H9 (cell line): ENCODE measurements around the gene TBC1D2. TPM values are rescaled to one million over a fixed set of nuclear protein-coding genes. Genes with fewer than 3 reads are reported as not detected.

Source experiments
- DNase-seq: peaks from one replicate; pipeline ENCODE4 v3.0.0-alpha.2; 2017
- H2AFZ ChIP-seq: one replicate; pipeline ENCODE4 v1.6.1; 2013; ENCODE audit warnings: mild to moderate bottlenecking, low read length, control low read depth, moderate library complexity
- H2AK5ac ChIP-seq: 2 replicates; pipeline ENCODE4 v1.6.1; 2013; ENCODE audit warnings: low read length, control low read depth, mixed read lengths; ENCODE audit not compliant: insufficient read length
- H2BK120ac ChIP-seq: one replicate; pipeline ENCODE4 v1.6.1; 2013; ENCODE audit warnings: low read depth, mild to moderate bottlenecking, low read length, control low read depth, inconsistent platforms; ENCODE audit not compliant: poor library complexity, severe bottlenecking
- H2BK12ac ChIP-seq: 2 replicates; pipeline ENCODE4 v1.6.1; 2013; ENCODE audit warnings: low read length, control low read depth, mixed read lengths, low read depth; ENCODE audit not compliant: insufficient read length
- H2BK15ac ChIP-seq: 2 replicates; pipeline ENCODE4 v1.6.1; 2013; ENCODE audit warnings: low read depth, low read length, control low read depth
- H2BK20ac ChIP-seq: one replicate; pipeline ENCODE4 v1.6.1; 2013; ENCODE audit warnings: low read depth, mild to moderate bottlenecking, low read length, control low read depth, inconsistent platforms; ENCODE audit not compliant: poor library complexity, severe bottlenecking
- H2BK5ac ChIP-seq: 2 replicates; pipeline ENCODE4 v1.6.1; 2013; ENCODE audit warnings: low read length, control low read depth, mixed read lengths; ENCODE audit not compliant: insufficient read length
- H3K14ac ChIP-seq: 2 replicates; pipeline ENCODE4 v1.6.1; 2013; ENCODE audit warnings: low read length, control low read depth; ENCODE audit not compliant: insufficient read depth
- H3K18ac ChIP-seq: 2 replicates; pipeline ENCODE4 v1.6.1; 2013; ENCODE audit warnings: low read depth, mild to moderate bottlenecking, mixed read lengths, low read length, control low read depth; ENCODE audit not compliant: insufficient read length
- H3K23ac ChIP-seq: 2 replicates; pipeline ENCODE4 v1.6.1; 2013; ENCODE audit warnings: low read length, control low read depth, mixed read lengths, low read depth; ENCODE audit not compliant: insufficient read length
- H3K23me2 ChIP-seq: 2 replicates; pipeline ENCODE4 v1.6.1; 2013; ENCODE audit warnings: low read depth, mild to moderate bottlenecking, mixed read lengths, low read length, control low read depth; ENCODE audit not compliant: insufficient read length, poor library complexity, severe bottlenecking
- H3K27ac ChIP-seq: 2 replicates; pipeline ENCODE4 v1.5.1; 2013; ENCODE audit warnings: low read length, control low read depth, mixed read lengths, low read depth; ENCODE audit not compliant: insufficient read length
- H3K27me3 ChIP-seq: 2 replicates; pipeline ENCODE4 v1.6.1; 2013; ENCODE audit warnings: low read length, control low read depth, inconsistent platforms; ENCODE audit not compliant: insufficient read depth
- H3K4ac ChIP-seq: 2 replicates; pipeline ENCODE4 v1.6.1; 2013; ENCODE audit warnings: low read depth, mild to moderate bottlenecking, control low read depth, inconsistent platforms, low read length, moderate library complexity
- H3K4me1 ChIP-seq: 2 replicates; pipeline ENCODE4 v1.6.1; 2013; ENCODE audit warnings: low read length, control low read depth, inconsistent platforms; ENCODE audit not compliant: insufficient read depth
- H3K4me2 ChIP-seq: 2 replicates; pipeline ENCODE4 v1.6.1; 2013; ENCODE audit warnings: low read length, control low read depth, mixed read lengths; ENCODE audit not compliant: insufficient read length, insufficient read depth
- H3K56ac ChIP-seq: 2 replicates; pipeline ENCODE4 v1.6.1; 2013; ENCODE audit warnings: low read depth, mild to moderate bottlenecking, mixed read lengths, low read length, control low read depth; ENCODE audit not compliant: insufficient read length
- H3K79me1 ChIP-seq: 2 replicates; pipeline ENCODE4 v1.6.1; 2013; ENCODE audit warnings: low read depth, mild to moderate bottlenecking, moderate library complexity, low read length, control low read depth, inconsistent platforms; ENCODE audit not compliant: insufficient read depth, poor library complexity, severe bottlenecking
- H3K79me2 ChIP-seq: 2 replicates; pipeline ENCODE4 v1.6.1; 2013; ENCODE audit warnings: low read length, control low read depth, inconsistent platforms; ENCODE audit not compliant: insufficient read depth
- H3K9ac ChIP-seq: 2 replicates; pipeline ENCODE4 v1.6.1; 2013; ENCODE audit warnings: low read length, control low read depth, mixed read lengths; ENCODE audit not compliant: insufficient read length; ENCODE audit errors: extremely low read depth
- H3K9me3 ChIP-seq: one replicate; pipeline ENCODE4 v1.6.1; 2013; ENCODE audit warnings: low read depth, low read length, inconsistent platforms; ENCODE audit not compliant: control insufficient read depth
- H3T11ph ChIP-seq: one replicate; pipeline ENCODE4 v1.6.1; 2013; ENCODE audit warnings: mild to moderate bottlenecking, low read length, control low read depth, inconsistent platforms
- H4K20me1 ChIP-seq: one replicate; pipeline ENCODE4 v1.6.1; 2013; ENCODE audit not compliant: control insufficient read depth, insufficient read length, insufficient read depth
- H4K5ac ChIP-seq: 2 replicates; pipeline ENCODE4 v1.6.1; 2013; ENCODE audit warnings: low read depth, mild to moderate bottlenecking, mixed read lengths, low read length, control low read depth; ENCODE audit not compliant: insufficient read length
- H4K8ac ChIP-seq: replicated peaks from 2 replicates; pipeline ENCODE4 v1.6.1; 2013; ENCODE audit warnings: low read length, control low read depth, mixed read lengths, low read depth; ENCODE audit not compliant: insufficient read length
- H4K91ac ChIP-seq: 2 replicates; pipeline ENCODE4 v1.6.1; 2013; ENCODE audit warnings: low read depth, mild to moderate bottlenecking, moderate library complexity, mixed read lengths, low read length, control low read depth; ENCODE audit not compliant: insufficient read length
- H3K27ac Mint-ChIP-seq, 3 experiments: 2 replicates in 2 of 3; 3 replicates in 1 of 3; pipeline ENCODE4 v1.8.0; 2020 to 2021; ENCODE audit warnings: mixed read lengths in 3 of 3, mild to moderate bottlenecking in 1 of 3, moderate library complexity in 1 of 3
- H3K27me3 Mint-ChIP-seq: 2 replicates; pipeline ENCODE4 v1.8.0; 2021; ENCODE audit warnings: low read depth, mild to moderate bottlenecking, moderate library complexity, mixed read lengths
- H3K36me3 Mint-ChIP-seq, 3 experiments: 2 replicates in 2 of 3; 3 replicates in 1 of 3; pipeline ENCODE4 v1.8.0; 2020 to 2021; ENCODE audit warnings: low read depth in 3 of 3, mixed read lengths in 3 of 3; ENCODE audit not compliant: insufficient read depth in 1 of 3
- H3K4me1 Mint-ChIP-seq, 2 experiments: 2 replicates each; pipeline ENCODE4 v1.8.0; 2020; ENCODE audit warnings: mixed read lengths in 2 of 2
- H3K4me3 Mint-ChIP-seq, 2 experiments: 2 replicates in 1 of 2; 3 replicates in 1 of 2; pipeline ENCODE4 v1.8.0; 2020 to 2021; ENCODE audit warnings: mild to moderate bottlenecking in 2 of 2, mixed read lengths in 2 of 2, moderate library complexity in 1 of 2
- H3K9me3 Mint-ChIP-seq, 2 experiments: 2 replicates in 1 of 2; 3 replicates in 1 of 2; pipeline ENCODE4 v1.8.0; 2020; ENCODE audit warnings: mild to moderate bottlenecking in 2 of 2, mixed read lengths in 2 of 2, moderate library complexity in 1 of 2
- WGBS: extraction: QIAGEN DNeasy Blood & Tissue Kit; methylation state at CpG from one replicate; pipeline ENCODE4 v1.1.7; 2013; ENCODE audit warnings: missing lambda C conversion rate, low lambda C conversion rate, mixed read lengths; ENCODE audit not compliant: insufficient read length; ENCODE audit errors: extremely low coverage; 5-methylcytosine and 5-hydroxymethylcytosine counted together
- total RNA-seq: library from RNA; stranded (reverse); gene quantifications from 2 replicates; pipeline ENCODE4 v1.2.1, GENCODE V29; 2021
- TF ChIP-seq, protein P1 (sequence below): fragments of 200-600 bp; sonication (generic); conservative IDR thresholded peaks from 3 replicates; pipeline ENCODE4 v1.8.0; 2021; ENCODE audit warnings: antibody characterized with exemption, mild to moderate bottlenecking

TBC1D2 gene
- total RNA-seq, 1 experiment from 2014 or later: 2.9 TPM

DNA sequence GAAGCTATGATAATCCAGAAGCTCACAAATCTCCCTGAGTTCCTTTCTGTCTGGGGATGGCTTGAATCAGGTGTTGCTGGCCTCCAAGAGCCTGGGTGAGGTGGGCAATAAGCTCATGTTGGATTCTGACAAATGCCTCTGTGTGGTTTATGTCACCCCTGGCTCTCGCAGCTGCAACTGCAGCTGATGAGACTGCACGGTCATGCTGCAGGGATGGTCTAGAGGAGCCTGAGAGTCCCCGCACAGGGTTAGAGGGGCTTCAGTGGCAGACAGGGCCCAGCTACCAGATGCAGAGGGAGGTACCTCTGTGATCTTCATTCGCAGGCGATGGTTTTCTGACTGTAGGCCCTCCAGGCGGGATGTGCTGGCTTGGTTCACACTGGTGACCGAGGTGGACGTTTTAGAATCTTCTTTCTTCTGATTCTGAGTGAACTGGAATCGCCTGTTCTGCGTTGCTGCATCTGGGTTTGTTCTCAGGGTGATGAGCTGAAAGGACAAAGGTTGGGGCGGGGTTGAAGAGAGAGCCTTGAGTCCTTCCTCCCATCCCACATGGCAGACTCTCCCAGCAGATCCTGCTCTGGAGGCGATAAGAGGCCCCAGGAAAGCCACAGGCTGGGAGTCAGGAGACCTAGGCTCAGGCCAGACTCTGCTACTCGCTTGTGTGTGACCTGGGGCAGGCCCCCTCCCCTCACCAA lies 47.6 kb upstream of the TBC1D2 start:
- WGBS: no CpG with 5 or more reads among the region's 13 CpGs
- Histone ChIP-seq H4K20me1 (no peaks in the 10 kb centered on the region), H3K4ac (no peak overlapping the region), H2AFZ (no peak overlapping the region), H2BK5ac (no peak overlapping the region), H3K4me1 (no peaks in the 10 kb centered on the region), H3K9ac (no peak overlapping the region), H2AK5ac (no peak overlapping the region), H3K23ac (no peak overlapping the region), H2BK120ac (no peak overlapping the region), H3T11ph (no peak overlapping the region), H3K79me2 (no peaks in the 10 kb centered on the region), H3K56ac (no peak overlapping the region), H2BK15ac (no peak overlapping the region), H2BK12ac (no peak overlapping the region), H3K18ac (no peak overlapping the region), H4K5ac (no peak overlapping the region), H4K91ac (no peak overlapping the region), H4K8ac (no peak overlapping the region), H2BK20ac (no peak overlapping the region), H3K9me3 (no peaks in the 10 kb centered on the region), H3K14ac (no peak overlapping the region), H3K4me2 (no peak overlapping the region), H3K79me1 (no peaks in the 10 kb centered on the region), H3K27ac (no peak overlapping the region), H3K23me2 (no peaks in the 10 kb centered on the region), H3K27me3 (no peaks in the 10 kb centered on the region)
- no peak overlapping the region for H3K27ac Mint-ChIP-seq
- DNase-seq: no peak
- peaks cover 3 to 10% of the 10 kb centered on the region in 2 experiments; a peak in 2 of 4 replicates for H3K4me1 Mint-ChIP-seq
- no peak overlapping the region for H3K4me3 Mint-ChIP-seq
- H3K27me3 Mint-ChIP-seq: peaks cover 2% of the 10 kb centered on the region
- H3K9me3 Mint-ChIP-seq: no peaks in the 10 kb centered on the region
- H3K36me3 Mint-ChIP-seq: no peaks in the 10 kb centered on the region
- TF ChIP-seq, protein P1, sequence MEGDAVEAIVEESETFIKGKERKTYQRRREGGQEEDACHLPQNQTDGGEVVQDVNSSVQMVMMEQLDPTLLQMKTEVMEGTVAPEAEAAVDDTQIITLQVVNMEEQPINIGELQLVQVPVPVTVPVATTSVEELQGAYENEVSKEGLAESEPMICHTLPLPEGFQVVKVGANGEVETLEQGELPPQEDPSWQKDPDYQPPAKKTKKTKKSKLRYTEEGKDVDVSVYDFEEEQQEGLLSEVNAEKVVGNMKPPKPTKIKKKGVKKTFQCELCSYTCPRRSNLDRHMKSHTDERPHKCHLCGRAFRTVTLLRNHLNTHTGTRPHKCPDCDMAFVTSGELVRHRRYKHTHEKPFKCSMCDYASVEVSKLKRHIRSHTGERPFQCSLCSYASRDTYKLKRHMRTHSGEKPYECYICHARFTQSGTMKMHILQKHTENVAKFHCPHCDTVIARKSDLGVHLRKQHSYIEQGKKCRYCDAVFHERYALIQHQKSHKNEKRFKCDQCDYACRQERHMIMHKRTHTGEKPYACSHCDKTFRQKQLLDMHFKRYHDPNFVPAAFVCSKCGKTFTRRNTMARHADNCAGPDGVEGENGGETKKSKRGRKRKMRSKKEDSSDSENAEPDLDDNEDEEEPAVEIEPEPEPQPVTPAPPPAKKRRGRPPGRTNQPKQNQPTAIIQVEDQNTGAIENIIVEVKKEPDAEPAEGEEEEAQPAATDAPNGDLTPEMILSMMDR: no peak
